ENCODE measurements around the gene TTLL12.

Gene TTLL12

DNA sequence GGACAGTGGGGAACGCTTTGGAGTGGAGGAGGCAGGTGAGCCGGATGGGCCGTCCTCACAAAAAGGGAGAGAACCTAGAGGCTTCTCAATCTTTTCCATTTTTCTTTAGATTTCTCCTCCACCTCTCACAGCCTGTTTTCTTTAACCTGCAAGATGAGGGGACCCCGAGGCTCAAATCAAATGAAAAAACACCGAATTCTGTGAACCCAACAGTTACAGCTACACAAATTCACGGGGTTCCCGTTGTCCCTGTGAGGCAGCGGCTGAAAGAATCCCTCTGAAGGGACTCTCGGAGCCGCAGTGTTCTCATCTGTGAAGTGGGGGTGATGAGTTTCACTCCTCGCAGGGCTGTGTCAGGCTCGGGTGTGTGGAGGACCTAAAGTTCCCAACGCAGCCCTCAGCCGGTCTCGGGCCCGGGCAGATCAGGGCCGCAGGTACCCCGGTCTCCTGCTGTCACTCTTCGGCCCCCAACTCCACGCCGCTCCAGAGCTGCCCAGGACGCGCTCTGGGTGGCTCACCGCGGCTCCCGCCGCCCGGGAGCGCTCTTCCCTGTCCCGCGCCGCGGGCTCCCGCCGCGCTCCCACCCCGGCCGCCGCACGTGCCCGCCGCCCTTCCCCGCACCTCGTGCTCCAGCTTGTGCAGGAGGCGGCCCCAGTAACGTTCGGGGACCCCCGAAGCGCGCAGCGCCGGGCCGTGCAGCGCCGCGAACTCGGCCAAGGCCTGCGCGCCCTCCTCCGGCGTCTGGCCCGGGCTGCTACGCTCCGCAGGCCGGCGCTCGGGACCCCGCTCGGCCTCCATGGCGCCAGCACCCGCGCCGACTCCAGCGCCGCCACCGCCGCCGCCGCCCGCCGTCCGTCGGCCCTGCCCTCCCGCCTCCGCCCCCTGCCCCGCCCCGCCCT is at the start of gene TTLL12:
TTLL12 (minus strand) TSS at position 863 of the 899 bp plus-strand sequence; CDS start at position 798, 65 bp downstream.
- peak; percentile 17 for DNase-seq (ENCODE audit: low read depth, low spot score)

DNA sequence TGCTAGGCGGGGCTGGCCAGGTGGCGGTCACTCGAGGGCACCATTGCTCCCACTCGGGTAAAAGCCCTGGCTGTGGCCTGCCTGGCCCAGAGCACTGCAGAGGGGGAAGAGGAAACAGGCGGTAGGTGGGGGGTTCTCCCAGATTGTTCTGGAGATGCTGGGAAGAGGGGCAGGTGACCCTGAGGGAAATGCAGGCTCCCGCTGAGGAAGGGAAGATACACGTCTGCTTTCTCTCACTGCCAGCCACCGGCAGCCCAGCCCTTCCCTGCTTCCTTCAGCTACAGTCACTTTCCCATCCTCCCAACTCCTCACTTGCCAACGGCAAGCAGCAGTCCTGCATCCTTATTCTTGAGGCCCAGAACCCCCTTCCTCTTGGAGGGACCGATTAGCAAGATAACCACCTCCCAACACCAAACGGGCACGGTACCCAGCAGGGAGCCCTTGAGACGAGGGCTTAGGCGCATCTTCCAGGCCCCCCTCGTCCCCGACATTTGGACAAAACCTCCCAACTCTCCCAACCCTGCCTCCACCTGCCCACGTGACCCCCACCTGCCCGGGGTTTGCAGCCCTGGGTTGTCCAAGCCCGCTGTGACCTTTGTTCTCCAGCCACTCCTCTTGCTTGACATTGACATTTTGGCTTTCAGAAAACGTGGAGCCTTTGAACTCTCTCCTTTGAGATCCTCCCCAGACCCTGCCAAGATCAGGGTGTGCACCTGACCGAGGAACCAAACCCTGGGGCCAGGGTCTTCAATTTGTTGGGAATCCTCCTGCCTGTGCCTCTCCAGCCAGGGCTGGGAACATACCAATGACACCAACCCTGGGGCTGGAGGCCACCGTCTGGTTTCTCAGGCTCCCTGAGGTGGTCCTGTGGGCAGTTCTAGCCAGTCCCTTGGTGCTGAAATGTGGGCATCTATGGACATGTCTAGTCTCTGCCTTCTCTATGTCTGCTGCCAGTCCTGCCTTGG is 48.8 kb upstream of the TTLL12 start:
- no peak for DNase-seq (ENCODE audit: low read depth, low spot score)

DNA sequence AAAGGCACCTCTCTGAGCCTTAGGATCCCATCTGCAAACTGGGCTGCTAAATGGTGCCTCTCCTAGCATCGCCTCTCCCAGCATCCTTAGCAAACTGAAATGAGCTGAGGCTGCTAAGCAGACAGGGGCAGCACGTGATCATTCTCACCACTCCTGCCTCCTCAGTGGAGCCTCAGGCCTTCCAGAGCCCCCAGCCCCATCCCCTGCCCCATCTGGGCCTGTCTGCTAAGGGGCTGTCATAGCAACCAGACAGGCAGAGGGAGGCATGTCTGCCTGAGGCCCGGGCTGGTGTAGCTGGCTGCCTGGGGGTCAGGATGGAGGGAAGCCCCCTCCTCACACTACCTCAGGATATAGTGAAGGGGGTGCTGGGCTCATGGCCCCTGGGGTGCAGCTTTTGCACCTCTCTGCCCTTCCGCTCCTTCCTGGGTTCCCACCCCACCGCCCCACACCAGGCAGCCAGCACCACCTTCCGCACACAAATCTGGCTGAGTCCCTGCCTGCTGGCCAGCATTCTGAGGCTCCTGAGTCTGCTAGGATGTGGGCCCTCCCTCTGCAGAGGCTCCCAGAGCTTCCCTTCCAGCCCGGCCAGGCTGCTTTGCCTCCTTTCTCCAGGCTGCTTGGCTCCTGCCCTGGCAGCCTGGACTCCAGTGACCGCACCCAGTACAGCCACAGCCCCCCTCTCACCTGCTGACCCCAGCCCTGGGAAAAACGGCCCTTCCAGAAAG is 47.5 kb upstream of the TTLL12 start:
- no peak for DNase-seq (ENCODE audit: low read depth, low spot score)

- no peak for DNase-seq (ENCODE audit: low read depth, low spot score)
Measured at GRCh38 chr22:43233529-43233928, 46.6 kb upstream of the TTLL12 start.

- DNase-seq (ENCODE audit: low read depth, low spot score) = no peak
Measured at GRCh38 chr22:43232445-43232844, 45.5 kb upstream of the TTLL12 start.

DNA sequence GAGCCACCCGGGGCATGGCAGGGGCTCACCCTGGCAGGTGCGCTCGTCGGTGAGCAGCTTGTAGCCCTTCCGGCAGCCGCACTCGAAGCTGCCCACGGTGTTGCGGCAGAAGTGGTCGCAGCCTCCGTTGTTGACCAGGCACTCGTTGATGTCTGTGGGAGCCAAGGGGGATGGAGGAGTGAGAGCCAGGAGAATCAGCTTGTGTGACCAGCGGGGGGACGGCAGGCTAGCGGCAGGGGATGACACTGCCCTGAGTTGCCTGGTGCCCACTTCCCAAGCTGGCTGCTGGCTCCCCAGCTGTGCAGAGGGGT is 44.7 kb upstream of the TTLL12 start:
- DNase-seq (ENCODE audit: low read depth, low spot score) = no peak

DNA sequence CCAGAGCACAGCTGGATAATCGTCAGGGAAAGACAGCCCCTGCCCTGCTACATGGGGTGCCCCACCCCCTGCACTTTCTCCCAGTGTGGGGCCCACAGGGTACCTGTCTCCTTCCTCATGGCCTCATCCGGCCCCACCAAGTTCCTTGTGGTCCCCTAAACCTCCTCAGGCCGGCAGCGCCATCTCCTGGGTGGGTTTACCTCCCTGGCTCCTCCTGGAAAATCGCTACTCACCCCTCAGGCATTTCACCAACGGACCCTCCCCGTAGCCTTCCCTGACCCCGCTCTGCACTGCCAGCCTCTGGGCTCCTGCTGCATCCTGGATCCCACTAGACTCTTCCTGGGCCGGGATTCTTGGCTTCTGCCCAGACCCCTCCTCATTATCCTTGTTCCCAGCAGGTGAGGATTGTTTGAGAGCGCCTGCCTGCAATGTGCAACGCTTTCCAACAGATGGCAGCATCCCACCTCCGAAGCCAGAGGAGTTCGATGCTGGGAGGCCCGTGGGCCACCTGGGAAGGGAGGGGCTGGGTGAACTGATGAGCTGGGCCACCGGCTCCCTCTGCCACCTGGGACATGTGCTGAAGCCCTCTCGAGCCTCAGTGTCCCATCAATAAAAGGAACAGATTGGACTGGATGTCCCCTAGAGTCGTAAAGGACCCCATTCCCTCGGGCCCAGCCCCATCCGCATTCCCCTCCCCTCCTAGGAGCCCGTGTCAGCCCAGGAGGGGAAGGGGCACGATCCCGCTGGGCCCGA is 44.2 kb upstream of the TTLL12 start:
- peak; percentile 40 for DNase-seq (ENCODE audit: low read depth, low spot score)

- DNase-seq (ENCODE audit: low read depth, low spot score) = no peak
Measured at GRCh38 chr22:43230571-43230970, 43.6 kb upstream of the TTLL12 start.

DNA sequence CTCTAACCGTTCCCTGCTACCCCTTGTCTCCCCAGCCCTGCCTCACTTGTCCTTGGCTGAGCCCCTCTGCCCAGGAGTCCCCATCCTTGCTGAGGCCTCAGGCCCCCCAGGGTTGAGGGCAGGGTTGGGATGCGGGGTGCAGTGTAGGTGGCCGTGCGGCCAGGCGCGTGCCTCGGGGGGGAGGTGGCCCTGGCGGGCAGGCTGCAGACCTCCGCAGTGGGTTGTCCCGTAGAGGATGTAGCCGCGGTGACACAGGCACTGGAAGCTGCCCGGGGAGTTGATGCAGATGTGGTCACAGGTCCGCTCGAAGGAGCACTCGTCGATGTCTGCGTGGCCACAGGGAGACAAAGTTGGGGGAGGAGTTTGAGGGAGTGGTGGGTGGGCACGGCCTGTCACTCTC is 41.9 kb upstream of the TTLL12 start:
- no peak for DNase-seq (ENCODE audit: low read depth, low spot score)

- no peak for DNase-seq (ENCODE audit: low read depth, low spot score)
Measured at GRCh38 chr22:43228330-43228729, 41.4 kb upstream of the TTLL12 start.

GRCh38 chr22:43227239-43227630 is 40.3 kb upstream of the TTLL12 start:
- no peak for DNase-seq (ENCODE audit: low read depth, low spot score)

- no peak for DNase-seq (ENCODE audit: low read depth, low spot score)
Measured at GRCh38 chr22:43226377-43227238, 39.7 kb upstream of the TTLL12 start.

DNA sequence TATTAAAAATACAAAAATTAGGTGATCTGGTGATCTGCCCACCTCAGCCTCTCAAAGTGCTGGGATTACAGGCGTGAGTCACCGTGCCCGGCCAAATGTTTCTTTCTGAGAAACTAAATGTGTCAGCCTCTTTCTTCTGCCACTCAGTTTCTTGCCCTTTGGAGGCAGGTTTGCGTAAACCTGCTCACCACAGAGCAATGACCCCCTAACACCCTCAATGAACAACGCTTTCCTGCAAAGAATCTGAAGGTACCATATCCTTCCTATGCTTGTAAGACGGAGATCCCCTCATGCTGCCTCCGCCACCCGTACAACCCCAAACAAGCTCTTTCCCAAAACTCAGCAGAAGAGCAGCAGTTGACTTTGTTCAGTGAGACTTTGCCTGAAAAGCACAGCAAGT is 38.7 kb upstream of the TTLL12 start:
- DNase-seq (ENCODE audit: low read depth, low spot score) = no peak

DNA sequence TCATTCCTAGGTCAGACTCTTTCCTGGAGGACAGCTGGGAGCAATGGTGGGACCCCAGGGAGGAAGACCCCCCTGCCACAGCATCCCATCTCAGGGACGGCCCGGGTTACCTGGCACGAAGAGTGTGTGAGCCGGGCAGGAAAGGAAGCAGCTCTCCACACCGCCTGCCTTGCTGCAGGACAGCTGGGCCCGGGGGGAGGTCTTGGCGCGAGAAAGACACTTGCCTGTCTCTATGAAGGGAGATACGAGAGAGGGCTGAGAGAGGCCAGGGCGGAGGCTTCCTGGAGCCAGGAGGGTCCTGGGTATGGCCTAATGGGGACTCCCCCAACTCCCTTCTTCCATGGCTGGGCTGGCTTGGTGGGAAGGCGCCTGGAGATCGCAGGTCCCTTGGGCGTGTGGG is 36.1 kb upstream of the TTLL12 start:
- DNase-seq (ENCODE audit: low read depth, low spot score) = no peak

GRCh38 chr22:43222262-43222661 is 35.3 kb upstream of the TTLL12 start:
- no peak for DNase-seq (ENCODE audit: low read depth, low spot score)

DNA sequence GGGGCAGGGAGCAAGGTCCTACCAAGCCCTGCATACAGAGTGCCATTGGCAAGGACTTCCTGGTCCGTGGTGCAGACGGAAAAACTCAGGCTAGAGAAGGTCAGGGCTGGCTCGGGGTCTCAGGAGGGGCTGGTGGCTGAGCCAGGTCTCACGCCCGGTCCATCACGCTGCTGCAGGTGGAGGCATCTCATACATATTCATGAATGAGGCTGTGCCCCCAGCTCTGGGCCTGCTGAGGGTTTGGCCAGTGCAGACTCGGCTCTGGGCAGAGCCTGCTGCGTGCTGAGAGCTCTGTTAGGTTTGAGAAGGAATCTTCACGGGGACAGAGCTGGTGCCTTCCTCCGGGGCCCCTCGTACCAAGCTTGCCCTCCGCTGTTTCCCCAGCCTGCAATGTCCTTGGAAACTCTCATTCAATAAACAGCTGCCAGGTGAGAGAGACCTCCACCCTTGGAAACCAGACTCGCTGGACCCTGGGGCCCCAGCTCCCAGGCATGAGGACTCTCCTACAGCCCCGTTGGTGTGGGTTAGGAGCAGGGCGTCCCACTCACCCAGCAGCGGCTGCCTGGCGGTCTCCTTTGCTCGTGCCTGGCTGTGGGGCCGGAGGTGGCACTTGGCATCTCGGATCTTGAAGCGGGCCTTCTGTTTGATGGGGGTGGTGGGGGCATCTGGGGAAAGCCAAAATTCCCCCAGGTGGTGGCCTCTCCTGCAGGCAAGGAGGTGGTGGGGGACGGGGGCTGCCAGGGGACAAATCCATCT is 33.9 kb upstream of the TTLL12 start:
- no peak for DNase-seq (ENCODE audit: low read depth, low spot score)

DNA sequence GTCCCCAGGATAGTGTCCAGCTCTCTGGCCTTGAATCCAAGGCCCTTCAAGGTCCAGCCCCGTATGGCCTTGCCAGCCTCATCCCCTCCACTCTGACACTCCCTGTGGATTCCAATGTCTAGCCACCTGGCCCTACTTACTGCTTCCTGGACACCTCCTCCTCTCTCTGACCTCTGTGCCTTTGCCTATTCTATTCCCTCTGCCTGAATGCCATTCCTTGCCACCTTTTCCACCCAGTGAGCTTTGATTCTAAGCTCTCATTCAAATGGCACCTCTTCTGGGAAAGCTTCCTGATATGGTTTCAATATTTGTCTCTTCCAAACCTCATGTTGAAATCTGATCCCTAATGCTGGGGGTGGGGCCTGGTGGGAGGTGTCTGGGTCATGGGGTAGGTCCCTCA is 31.9 kb upstream of the TTLL12 start:
- DNase-seq (ENCODE audit: low read depth, low spot score) = no peak

GRCh38 chr22:43217285-43218030 is 30.5 kb upstream of the TTLL12 start:
- DNase-seq (ENCODE audit: low read depth, low spot score) = no peak

DNA sequence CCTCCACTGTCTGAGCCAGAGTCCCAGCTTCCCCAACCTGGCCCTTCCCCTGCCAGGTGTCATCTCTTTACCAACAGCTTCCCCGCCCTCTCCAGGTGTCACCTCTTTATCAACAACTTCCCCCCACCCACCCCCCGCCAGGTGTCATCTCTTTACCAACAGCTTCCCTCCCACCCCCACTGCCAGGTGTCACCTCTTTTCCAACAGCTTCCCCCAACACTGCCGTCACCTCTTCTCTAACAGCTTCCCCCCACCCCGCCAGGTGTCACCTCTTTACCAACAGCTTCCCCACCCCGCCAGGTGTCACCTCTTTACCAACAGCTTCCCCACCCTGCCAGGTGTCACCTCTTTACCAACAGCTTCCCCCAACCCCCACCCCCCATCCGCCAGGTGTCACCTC is 29.8 kb upstream of the TTLL12 start:
- DNase-seq (ENCODE audit: low read depth, low spot score) = no peak
